ENCODE data around the gene TMEM248.

DNA sequence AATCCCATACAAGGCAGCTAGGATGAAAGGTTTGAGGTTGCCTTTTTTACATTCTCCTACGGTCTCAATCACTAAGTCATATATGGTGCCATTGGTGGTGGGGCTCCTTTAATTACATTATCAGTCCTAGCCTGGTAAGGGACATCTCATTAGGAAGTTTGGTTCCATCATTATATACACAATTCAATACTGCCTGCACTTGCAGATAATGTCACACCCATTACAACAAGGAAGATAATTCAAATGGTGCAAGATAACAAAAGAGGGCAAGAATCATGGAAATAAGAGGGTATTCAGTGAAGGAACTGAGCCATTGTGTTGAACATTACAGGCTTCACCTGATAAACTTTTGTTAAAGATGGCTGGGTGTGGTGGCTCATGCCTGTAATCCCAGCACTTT lies 1.7 kb upstream of the TMEM248 start:
- TF ChIP-seq POLR2A (IDR thresholded peaks at IDR 0.05): no peak
- TF ChIP-seq, protein P1, sequence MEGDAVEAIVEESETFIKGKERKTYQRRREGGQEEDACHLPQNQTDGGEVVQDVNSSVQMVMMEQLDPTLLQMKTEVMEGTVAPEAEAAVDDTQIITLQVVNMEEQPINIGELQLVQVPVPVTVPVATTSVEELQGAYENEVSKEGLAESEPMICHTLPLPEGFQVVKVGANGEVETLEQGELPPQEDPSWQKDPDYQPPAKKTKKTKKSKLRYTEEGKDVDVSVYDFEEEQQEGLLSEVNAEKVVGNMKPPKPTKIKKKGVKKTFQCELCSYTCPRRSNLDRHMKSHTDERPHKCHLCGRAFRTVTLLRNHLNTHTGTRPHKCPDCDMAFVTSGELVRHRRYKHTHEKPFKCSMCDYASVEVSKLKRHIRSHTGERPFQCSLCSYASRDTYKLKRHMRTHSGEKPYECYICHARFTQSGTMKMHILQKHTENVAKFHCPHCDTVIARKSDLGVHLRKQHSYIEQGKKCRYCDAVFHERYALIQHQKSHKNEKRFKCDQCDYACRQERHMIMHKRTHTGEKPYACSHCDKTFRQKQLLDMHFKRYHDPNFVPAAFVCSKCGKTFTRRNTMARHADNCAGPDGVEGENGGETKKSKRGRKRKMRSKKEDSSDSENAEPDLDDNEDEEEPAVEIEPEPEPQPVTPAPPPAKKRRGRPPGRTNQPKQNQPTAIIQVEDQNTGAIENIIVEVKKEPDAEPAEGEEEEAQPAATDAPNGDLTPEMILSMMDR (IDR thresholded peaks at IDR 0.05 in 8 of 11, conservative IDR thresholded peaks at IDR 0.05 in 3 of 11): no peak

All from spleen (tissue), 7 donors.